ENCODE data around the gene TXNRD2. TPM values are rescaled to one million over a fixed set of nuclear protein-coding genes. Genes with fewer than 3 reads are reported as not detected.

Gene TXNRD2
- total RNA-seq, 1 experiment from 2014 or later = 39.9 TPM

DNA sequence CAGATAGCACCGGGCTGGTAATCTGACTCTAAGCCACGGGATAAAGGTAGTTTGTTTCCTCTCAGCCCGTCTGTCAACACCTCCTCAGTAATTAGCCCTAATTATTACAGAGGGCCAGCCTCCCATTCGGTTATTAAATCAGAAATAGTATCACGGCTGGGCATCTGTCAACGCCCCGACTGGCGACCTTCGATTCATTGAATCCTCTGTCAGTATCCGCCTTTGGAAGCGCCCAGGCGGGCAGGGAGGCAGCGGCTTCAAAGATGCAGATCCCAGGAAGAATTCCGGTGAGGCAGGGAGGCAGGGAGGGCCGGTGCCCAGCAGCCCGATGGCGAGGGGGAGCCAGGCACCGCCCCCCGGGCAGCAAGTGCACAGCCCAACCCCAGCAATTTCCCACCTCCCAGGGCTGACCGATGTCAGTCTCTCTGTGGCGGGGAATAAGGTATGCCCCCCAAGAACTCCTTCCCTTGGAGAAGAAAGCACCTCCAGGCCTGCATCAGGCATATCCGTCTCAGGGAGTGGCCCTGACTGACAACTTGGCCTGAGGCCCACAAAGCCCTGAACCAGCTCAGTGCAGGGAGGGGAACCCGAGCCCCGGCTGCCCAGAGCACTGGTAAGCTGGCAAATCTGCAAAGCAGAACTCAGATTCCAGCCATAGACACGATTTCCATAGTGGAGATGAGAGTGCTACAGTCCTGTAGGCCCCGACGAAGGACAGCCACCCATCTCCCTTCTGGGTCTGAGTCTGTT lies 98.3 kb downstream of the TXNRD2 start:
- Mint-ChIP-seq H3K4me3 (ENCODE audit: unreplicated experiment) (no peak overlapping the region), H3K27ac (ENCODE audit: low read depth, unreplicated experiment) (no peak overlapping the region), H3K9me3 (ENCODE audit: unreplicated experiment) (no peaks in the 10 kb centered on the region), H3K4me1 (ENCODE audit: insufficient read depth, unreplicated experiment) (peaks cover 14% of the 10 kb centered on the region), H3K27me3 (ENCODE audit: insufficient read depth, unreplicated experiment) (no peaks in the 10 kb centered on the region), H3K36me3 (ENCODE audit: insufficient read depth, unreplicated experiment) (peaks cover 2% of the 10 kb centered on the region)
- no TSS peak for BruUV-seq (replicated peaks)
- peak; percentile 38 for DNase-seq (ENCODE audit: unreplicated experiment)
- intact Hi-C loops (cut with micrococcal nuclease) = no loop called here
- TF ChIP-seq, protein P1, sequence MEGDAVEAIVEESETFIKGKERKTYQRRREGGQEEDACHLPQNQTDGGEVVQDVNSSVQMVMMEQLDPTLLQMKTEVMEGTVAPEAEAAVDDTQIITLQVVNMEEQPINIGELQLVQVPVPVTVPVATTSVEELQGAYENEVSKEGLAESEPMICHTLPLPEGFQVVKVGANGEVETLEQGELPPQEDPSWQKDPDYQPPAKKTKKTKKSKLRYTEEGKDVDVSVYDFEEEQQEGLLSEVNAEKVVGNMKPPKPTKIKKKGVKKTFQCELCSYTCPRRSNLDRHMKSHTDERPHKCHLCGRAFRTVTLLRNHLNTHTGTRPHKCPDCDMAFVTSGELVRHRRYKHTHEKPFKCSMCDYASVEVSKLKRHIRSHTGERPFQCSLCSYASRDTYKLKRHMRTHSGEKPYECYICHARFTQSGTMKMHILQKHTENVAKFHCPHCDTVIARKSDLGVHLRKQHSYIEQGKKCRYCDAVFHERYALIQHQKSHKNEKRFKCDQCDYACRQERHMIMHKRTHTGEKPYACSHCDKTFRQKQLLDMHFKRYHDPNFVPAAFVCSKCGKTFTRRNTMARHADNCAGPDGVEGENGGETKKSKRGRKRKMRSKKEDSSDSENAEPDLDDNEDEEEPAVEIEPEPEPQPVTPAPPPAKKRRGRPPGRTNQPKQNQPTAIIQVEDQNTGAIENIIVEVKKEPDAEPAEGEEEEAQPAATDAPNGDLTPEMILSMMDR (IDR thresholded peaks at IDR 0.05; ENCODE audit: unreplicated experiment) = no peak
- ChIA-PET POLR2A (interaction anchor here (0.7 to 2.0 kb wide), 4 partner anchors 12 to 477 kb away, joined by 3 to 12 read pairs (median 4); partner anchors contain the start of genes GNB1L and RTL10), CTCF (interaction anchor here (0.6 to 1.2 kb wide), 2 partner anchors 17 to 87 kb away, joined by 4 read pairs; no protein-coding TSS in a partner anchor)

DNA sequence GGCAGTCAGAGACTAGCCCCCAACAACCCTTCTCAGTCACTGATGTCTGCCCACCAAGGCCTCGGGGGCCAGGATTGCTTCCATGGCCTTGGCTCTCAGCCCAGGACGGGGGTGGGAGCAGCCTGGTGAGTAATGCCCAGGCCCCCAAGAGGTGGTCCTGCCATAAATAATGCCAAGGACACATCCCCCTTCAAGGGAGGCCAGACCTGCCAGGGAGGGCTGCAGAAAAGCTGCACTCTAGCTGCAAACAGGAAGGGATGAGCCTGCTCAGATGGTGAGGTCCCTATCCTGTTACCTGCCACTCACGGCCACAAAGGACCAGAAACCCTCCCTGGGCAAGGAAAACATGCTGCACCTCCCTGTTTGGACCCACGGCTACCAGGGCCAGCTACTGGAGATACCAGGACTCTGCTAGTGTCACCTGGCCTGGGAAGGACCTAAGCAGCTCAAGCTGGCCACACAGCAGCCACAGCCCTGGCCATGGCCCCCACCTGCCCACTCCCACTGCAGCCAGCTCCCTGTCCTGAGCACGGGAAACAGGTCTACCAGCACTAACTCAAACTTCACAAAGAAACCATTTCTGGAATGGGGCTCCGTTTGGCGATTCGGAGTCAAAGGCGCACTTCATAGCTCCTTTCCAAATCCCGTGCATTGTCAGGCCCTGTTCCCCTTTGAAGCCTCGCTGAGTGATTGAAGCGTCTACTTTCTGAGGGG lies 99.1 kb downstream of the TXNRD2 start:
- ChIA-PET POLR2A (interaction anchor here (0.7 to 2.0 kb wide), 4 partner anchors 13 to 478 kb away, joined by 3 to 12 read pairs (median 4); partner anchors contain the start of genes GNB1L and RTL10), CTCF (interaction anchor here (0.7 to 1.2 kb wide), 2 partner anchors 13 to 86 kb away, joined by 3 to 4 read pairs; no protein-coding TSS in a partner anchor)
- no peak for DNase-seq (ENCODE audit: unreplicated experiment)
- no peak overlapping the region for H3K27ac Mint-ChIP-seq (ENCODE audit: low read depth, unreplicated experiment)
- H3K4me1 Mint-ChIP-seq (ENCODE audit: insufficient read depth, unreplicated experiment) = peaks cover 14% of the 10 kb centered on the region
- no peaks in the 10 kb centered on the region for H3K9me3 Mint-ChIP-seq (ENCODE audit: unreplicated experiment)
- TF ChIP-seq, protein P1 (IDR thresholded peaks at IDR 0.05; ENCODE audit: unreplicated experiment) = no peak
- intact Hi-C loops (cut with micrococcal nuclease) = no loop called here
- no peak overlapping the region for H3K4me3 Mint-ChIP-seq (ENCODE audit: unreplicated experiment)
- H3K36me3 Mint-ChIP-seq (ENCODE audit: insufficient read depth, unreplicated experiment) = no peaks in the 10 kb centered on the region
- no TSS peak for BruUV-seq (replicated peaks)
- no peaks in the 10 kb centered on the region for H3K27me3 Mint-ChIP-seq (ENCODE audit: insufficient read depth, unreplicated experiment)

DNA sequence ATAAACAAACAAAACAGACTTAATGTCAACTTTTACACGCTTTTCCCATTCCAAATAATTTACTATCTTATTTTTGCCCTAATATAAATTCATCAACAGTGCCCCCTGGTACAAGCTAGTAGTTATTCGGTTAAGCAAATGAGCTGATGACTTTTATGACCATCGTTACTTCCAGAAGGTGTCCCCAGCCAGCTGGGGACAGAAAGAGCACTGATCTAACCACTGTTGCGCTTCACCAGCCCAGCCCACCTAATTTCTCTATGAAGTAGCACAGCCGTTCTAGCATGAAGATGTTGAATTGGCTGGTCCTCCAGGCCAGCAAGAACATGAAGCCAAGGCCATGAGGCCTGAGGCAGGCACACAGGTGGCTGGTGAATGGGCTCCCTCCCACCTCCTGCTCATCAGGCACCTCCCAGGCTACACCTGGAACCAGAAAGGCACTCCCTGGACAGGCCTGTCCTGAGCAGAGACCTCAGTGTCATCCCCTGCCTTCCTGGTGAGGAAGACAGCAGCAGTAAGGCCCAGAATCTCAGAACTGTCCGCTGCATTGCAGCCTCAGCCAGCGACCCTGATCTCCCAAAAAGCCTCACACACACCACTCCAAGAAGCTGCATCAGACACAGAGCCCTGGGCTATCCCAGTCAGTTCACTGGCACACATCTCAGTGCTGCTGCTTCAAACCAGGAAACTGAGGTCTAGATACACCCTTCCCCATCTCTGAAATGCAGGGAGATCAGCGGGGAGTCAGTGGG lies 99.8 kb downstream of the TXNRD2 start:
- ChIA-PET CTCF (interaction anchor here (0.7 kb wide), 1 partner anchor 14 kb away, joined by 3 read pairs; no protein-coding TSS in a partner anchor), POLR2A (interaction anchor here (1.2 kb wide), 1 partner anchor 13 kb away, joined by 3 read pairs; the partner anchor contains the start of genes GNB1L and RTL10)
- TF ChIP-seq, protein P1 (IDR thresholded peaks at IDR 0.05; ENCODE audit: unreplicated experiment) = no peak
- DNase-seq (ENCODE audit: unreplicated experiment) = no peak
- Mint-ChIP-seq H3K27ac (ENCODE audit: low read depth, unreplicated experiment) (no peak overlapping the region), H3K27me3 (ENCODE audit: insufficient read depth, unreplicated experiment) (no peaks in the 10 kb centered on the region), H3K4me3 (ENCODE audit: unreplicated experiment) (no peak overlapping the region), H3K36me3 (ENCODE audit: insufficient read depth, unreplicated experiment) (no peaks in the 10 kb centered on the region), H3K9me3 (ENCODE audit: unreplicated experiment) (no peaks in the 10 kb centered on the region), H3K4me1 (ENCODE audit: insufficient read depth, unreplicated experiment) (peaks cover 14% of the 10 kb centered on the region)
- BruUV-seq (replicated peaks) = no TSS peak
- intact Hi-C loops (cut with micrococcal nuclease) = no loop called here
